Stomach (tissue), 9 donors: Measurements from ENCODE around the gene FXR2. TPM values are rescaled to one million over a fixed set of nuclear protein-coding genes. Genes with fewer than 3 reads are reported as not detected.
A peak's percentile ranks its signal among the peaks of the same experiment; 100 is the strongest.
"Not testable (repeated sequence)": the region's sequence is repeated elsewhere in the genome, so short reads cannot be mapped to it uniquely, and the experiment has no call there.

Experiments
- DNase-seq, 2 donors: peaks; one replicate each; pipeline versions ENCODE4 v3.0.0 to v3.0.0-alpha.2; 2013 to 2019
- H3K27ac ChIP-seq, 5 donors: fragments of 200-600 bp in 4 of 5; sonication (generic) in 4 of 5; one replicate each; pipeline ENCODE4 v1.5.1; 2013 to 2019; ENCODE audit warnings: mild to moderate bottlenecking in 1 of 5, moderate library complexity in 1 of 5
- H3K27me3 ChIP-seq, 3 donors: fragments of 200-600 bp; sonication (generic); one replicate each; pipeline ENCODE4 v1.5.1; 2017 to 2019; ENCODE audit warnings: mixed run types in 1 of 3
- H3K36me3 ChIP-seq, 4 donors: fragments of 200-600 bp; sonication (generic); 1 replicate in 3 of 4; 2 replicates in 1 of 4; pipeline ENCODE4 v1.5.1; 2016 to 2019
- H3K4me1 ChIP-seq, 4 donors: fragments of 200-600 bp; sonication (generic); one replicate each; pipeline ENCODE4 v1.5.1; 2016 to 2019
- H3K4me3 ChIP-seq, 4 donors: fragments of 200-600 bp; sonication (generic) in 3 of 4; one replicate each; pipeline ENCODE4 v1.5.1; 2016 to 2019; ENCODE audit warnings: mild to moderate bottlenecking in 1 of 4
- H3K9me3 ChIP-seq, 4 donors: fragments of 200-600 bp; sonication (generic); one replicate each; pipeline ENCODE4 v1.5.1; 2016 to 2019
- EP300 ChIP-seq: sonication (generic); formaldehyde crosslinking; IDR thresholded peaks from one replicate; pipeline ENCODE4 v1.6.1; 2017; ENCODE audit warnings: antibody characterized with exemption
- POLR2A ChIP-seq, 4 donors: fragments of 450-650 bp; IDR thresholded peaks; one replicate each; pipeline ENCODE4 v1.6.1; 2016; ENCODE audit warnings: antibody characterized with exemption in 4 of 4, control low read depth in 2 of 4, mild to moderate bottlenecking in 1 of 4, moderate library complexity in 1 of 4
- POLR2AphosphoS5 ChIP-seq, 3 donors: sonication (generic); formaldehyde crosslinking; IDR thresholded peaks; one replicate each; pipeline ENCODE4 v1.6.1; 2016; ENCODE audit warnings: antibody characterized with exemption in 3 of 3
- WGBS, 5 donors: extraction: QIAGEN DNeasy Blood & Tissue Kit in 3 of 5; methylation state at CpG; one replicate each; pipeline versions ENCODE4 v1.1.5 to v1.1.7; 2013 to 2018; 5-methylcytosine and 5-hydroxymethylcytosine counted together
- intact Hi-C: fragments of 100-400 bp; cut with DNase I; formaldehyde crosslinking; loops from one replicate; pipeline ENCODE4 v1.15.1; 2023; ENCODE audit warnings: low total_unique reads
- polyA plus RNA-seq, 3 donors: library from polyadenylated mRNA; stranded (reverse); fragments of 200-250 nt; gene quantifications; one replicate each; pipeline ENCODE4 v1.2.3, GENCODE V29; 2013
- total RNA-seq, 5 donors: library from RNA; depleted of rRNA; stranded (reverse); fragments of >200 nt; gene quantifications; one replicate each; pipeline versions ENCODE4 v1.1.0 to v1.2.3, GENCODE V29; 2014 to 2016
- TF ChIP-seq, protein P1 (sequence below), 7 experiments: fragments of 450-650 bp in 4 of 7; fragments of 200-600 bp in 3 of 7; sonication (generic) in 3 of 7; IDR thresholded peaks; one replicate each; pipeline ENCODE4 v1.5.1; 2016 to 2019; ENCODE audit warnings: antibody characterized with exemption in 7 of 7, control low read depth in 2 of 7, mild to moderate bottlenecking in 1 of 7
- donor health status: healthy with polysubstance abuse.
- donor health status: Bipolar disorder and iron deficiency.
- donor health status: healthy.

FXR2 gene
- total and polyA plus RNA-seq, 8 donors, result 11.0 to 33.3 (median 23.3) TPM

DNA sequence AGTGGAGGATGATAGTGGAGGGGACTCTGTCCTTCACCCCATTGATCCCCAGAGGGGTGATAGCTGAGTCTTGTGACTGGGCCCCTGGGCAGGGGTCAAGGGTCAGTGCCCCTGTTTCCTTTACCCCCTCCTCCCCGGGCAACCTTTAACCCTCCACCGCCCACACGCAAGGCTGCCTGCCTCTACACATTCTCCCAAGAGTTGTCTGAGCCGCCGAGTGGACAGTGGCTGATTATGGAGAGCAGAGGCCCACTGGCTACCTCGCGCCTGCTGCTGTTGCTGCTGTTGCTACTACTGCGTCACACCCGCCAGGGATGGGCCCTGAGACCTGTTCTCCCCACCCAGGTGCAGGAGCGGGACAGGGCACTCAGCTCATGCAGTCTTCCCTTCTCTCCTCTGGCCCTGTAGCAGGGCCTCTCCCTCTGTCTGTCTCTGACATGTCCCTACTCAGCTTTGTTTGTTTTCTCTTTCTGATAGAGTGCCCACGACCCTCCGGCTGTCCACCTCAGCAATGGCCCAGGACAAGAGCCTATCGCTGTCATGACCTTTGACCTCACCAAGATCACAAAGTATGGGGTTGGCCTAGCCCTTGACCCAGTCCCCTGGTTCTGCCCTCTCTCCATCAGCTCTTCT is 15.4 kb upstream of the FXR2 start, which contains the start of gene SHBG:
Gene SHBG, plus strand, starts transcription at position 197 of the 633 bp plus-strand sequence. Its CDS starts 38 bp downstream, at position 235.
- Histone ChIP-seq H3K27ac (no peak within 1 kb of the TSS), H3K36me3 (peaks cover 0 to 9% (median 9%) of the 10 kb centered on the region in 4 donors), H3K27me3 (no peaks in the 10 kb centered on the region), H3K4me1 (peaks cover 11 to 18% (median 15%) of the 10 kb centered on the region in 4 donors), H3K4me3 (no peak within 1 kb of the TSS), H3K9me3 (no peaks in the 10 kb centered on the region)
- TF ChIP-seq, protein P1, sequence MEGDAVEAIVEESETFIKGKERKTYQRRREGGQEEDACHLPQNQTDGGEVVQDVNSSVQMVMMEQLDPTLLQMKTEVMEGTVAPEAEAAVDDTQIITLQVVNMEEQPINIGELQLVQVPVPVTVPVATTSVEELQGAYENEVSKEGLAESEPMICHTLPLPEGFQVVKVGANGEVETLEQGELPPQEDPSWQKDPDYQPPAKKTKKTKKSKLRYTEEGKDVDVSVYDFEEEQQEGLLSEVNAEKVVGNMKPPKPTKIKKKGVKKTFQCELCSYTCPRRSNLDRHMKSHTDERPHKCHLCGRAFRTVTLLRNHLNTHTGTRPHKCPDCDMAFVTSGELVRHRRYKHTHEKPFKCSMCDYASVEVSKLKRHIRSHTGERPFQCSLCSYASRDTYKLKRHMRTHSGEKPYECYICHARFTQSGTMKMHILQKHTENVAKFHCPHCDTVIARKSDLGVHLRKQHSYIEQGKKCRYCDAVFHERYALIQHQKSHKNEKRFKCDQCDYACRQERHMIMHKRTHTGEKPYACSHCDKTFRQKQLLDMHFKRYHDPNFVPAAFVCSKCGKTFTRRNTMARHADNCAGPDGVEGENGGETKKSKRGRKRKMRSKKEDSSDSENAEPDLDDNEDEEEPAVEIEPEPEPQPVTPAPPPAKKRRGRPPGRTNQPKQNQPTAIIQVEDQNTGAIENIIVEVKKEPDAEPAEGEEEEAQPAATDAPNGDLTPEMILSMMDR (IDR thresholded peaks at IDR 0.05), result no peak
- TF ChIP-seq POLR2AphosphoS5 (IDR thresholded peaks at IDR 0.05), result no peak
- TF ChIP-seq EP300, result no peak
- TF ChIP-seq POLR2A (IDR thresholded peaks at IDR 0.05), result no peak
- intact Hi-C loops, result loop anchor here (10.0 kb wide), 1 partner anchor 55 kb away; the partner anchor contains the start of genes TP53 and WRAP53
- DNase-seq, result no peak
- WGBS, 5 donors, result 69 to 77% (median 74%) methylated on average over 9 to 13 of the region's 13 CpGs

DNA sequence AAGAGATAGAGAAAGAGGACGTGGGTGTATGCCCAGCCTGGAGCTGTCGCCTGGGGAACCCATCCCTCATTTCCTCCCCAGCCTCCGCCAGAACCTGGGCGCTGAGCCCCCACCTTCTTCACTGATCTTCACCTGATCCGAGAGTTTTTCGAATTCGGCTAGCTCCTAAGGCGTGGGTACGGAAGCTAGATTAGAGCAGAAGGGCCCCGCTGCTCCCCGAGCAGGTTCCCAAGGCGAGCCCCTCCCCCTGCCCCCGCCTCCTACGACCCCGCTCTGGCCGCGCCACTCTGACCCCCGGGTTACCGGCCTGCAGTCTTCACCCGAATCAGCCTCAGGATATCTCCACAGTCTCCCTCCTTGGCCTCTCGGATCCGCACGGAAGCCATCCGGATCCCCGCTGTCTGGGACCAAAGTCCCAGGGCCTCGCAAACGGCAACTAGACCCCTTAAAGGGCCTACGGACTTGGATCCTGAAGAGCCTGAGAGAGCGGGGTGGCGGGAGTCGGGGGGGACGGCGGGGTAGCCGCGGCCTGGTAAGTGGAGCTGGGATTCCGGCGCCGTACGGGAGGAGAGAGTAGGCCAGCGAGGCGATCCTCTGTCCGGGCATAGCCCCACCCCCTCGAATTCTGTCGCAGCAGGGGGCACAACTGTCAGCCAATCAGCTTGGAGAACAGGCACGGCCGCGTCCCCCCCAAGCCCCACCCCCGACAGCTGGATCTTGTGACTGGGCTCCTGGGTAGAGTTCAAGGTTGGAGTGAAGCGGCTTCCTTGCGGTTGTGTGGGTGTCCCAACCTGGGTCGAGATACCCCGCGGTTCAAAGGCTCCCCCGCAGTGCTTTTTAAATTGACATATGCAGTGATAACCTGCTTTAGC is 12.8 kb upstream of the FXR2 start, which contains the start of gene SAT2:
Gene SAT2, minus strand, starts transcription at position 572 of the 872 bp plus-strand sequence. Its CDS starts 186 bp downstream, at position 386.
- WGBS, 5 donors, result 0 to 1% (median 0%) methylated on average over 18 to 54 of the region's 54 CpGs
- peak; percentile 93 to 97 for DNase-seq
- Histone ChIP-seq H3K9me3 (no peaks in the 10 kb centered on the region), H3K4me3 (peak within 1 kb of the TSS; percentile 67 to 81 (median 74)), H3K27me3 (no peaks in the 10 kb centered on the region), H3K36me3 (peaks cover 0 to 9% (median 9%) of the 10 kb centered on the region in 4 donors), H3K4me1 (peaks cover 11 to 18% (median 15%) of the 10 kb centered on the region in 4 donors), H3K27ac (peak within 1 kb of the TSS; percentile 86 to 96 (median 93))
- peak in 1 of 4 donors; percentile 24 for TF ChIP-seq POLR2A (IDR thresholded peaks at IDR 0.05)
- no peak for TF ChIP-seq EP300
- peak; percentile 15 to 83 (median 75) for TF ChIP-seq POLR2AphosphoS5 (IDR thresholded peaks at IDR 0.05)
- TF ChIP-seq, protein P1 (IDR thresholded peaks at IDR 0.05), result no peak
- intact Hi-C loops, result no loop called here

DNA sequence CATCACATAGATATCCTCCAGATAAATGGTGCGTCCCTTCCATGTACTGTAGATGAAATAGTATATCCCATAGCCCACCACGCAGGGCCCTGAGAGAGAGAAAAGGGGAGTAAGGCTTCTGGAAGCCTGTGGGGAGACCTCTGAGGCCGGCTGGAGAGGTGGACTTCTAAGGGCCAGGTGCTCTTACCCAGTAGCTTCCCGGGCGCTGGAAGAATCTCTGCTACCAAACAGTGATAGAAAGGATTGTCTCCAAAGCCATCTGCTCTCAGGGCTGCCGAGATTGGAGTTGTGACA is 12.2 kb upstream of the FXR2 start:
- DNase-seq, result no peak
- TF ChIP-seq POLR2A (IDR thresholded peaks at IDR 0.05) (no peak), POLR2AphosphoS5 (IDR thresholded peaks at IDR 0.05) (no peak), EP300 (no peak)
- TF ChIP-seq, protein P1 (IDR thresholded peaks at IDR 0.05), result no peak
- Histone ChIP-seq H3K27me3 (no peaks in the 10 kb centered on the region), H3K4me1 (peaks cover 11 to 18% (median 15%) of the 10 kb centered on the region in 4 donors), H3K4me3 (peak overlapping the region; percentile 67 to 81 (median 74)), H3K27ac (peak overlapping the region in 4 of 5 donors; percentile 88 to 96 (median 93)), H3K9me3 (no peaks in the 10 kb centered on the region), H3K36me3 (peaks cover 0 to 9% (median 9%) of the 10 kb centered on the region in 4 donors)
- intact Hi-C loops, result no loop called here
- 9 to 23% (median 21%) methylated on average over 6 of the region's 6 CpGs for WGBS, 5 donors

DNA sequence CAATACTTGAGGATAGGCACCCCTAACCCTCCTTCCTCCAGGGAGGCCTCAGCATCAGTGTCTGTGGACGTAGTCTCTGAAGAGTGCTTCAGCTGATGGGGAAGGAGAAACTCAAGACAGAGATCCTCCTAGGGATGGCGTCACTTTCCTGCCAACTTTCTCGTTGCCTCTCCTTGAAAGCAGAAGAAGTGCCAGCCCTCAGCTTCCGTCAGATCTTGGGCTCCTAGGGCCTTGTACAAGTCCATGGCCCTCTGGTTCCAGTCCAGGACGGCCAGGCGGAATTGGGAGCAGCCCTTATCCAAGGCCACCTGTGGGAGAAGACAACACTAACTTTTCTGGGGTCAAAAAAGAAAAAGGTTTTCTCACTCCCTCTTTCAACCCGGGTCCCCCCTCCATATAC is 11.6 kb upstream of the FXR2 start:
- Histone ChIP-seq H3K4me1 (peaks cover 11 to 18% (median 15%) of the 10 kb centered on the region in 4 donors), H3K27ac (peak overlapping the region in 2 of 5 donors; percentile 93 to 96), H3K36me3 (peaks cover 0 to 9% (median 9%) of the 10 kb centered on the region in 4 donors), H3K4me3 (peak overlapping the region in 2 of 4 donors; percentile 69 to 80), H3K27me3 (no peaks in the 10 kb centered on the region), H3K9me3 (no peaks in the 10 kb centered on the region)
- 80 to 89% (median 85%) methylated on average over 7 of the region's 7 CpGs for WGBS, 5 donors
- no peak for DNase-seq
- TF ChIP-seq POLR2AphosphoS5 (IDR thresholded peaks at IDR 0.05), result no peak
- TF ChIP-seq, protein P1 (IDR thresholded peaks at IDR 0.05), result no peak
- no peak for TF ChIP-seq POLR2A (IDR thresholded peaks at IDR 0.05)
- no peak for TF ChIP-seq EP300
- intact Hi-C loops, result no loop called here

DNA sequence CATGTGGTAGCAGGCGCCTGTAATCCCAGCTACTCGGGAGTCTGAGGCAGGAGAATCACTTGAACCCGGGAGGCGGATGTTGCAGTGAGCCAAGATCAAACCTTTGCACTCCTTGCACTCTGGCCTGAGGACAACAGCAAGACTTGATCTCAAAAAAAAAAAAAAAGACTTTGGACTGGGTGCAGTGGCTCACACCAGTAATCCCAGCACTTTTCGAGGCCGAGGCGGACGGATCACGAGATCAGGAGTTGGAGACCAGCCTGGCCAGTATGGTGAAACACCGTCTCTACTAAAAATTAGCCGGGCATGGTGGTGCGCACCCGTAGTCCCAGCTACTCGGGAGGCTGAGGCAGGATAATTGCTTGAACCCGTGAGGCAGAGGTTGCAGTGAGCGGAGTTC is 11.1 kb upstream of the FXR2 start:
- H3K4me3 ChIP-seq, intact Hi-C loops, H3K27me3 ChIP-seq, H3K9me3 ChIP-seq, DNase-seq, H3K36me3 ChIP-seq, H3K27ac ChIP-seq: not testable (repeated sequence)
- 91 to 99% (median 98%) methylated on average over 16 of the region's 16 CpGs for WGBS, 5 donors
- H3K4me1 ChIP-seq, result peaks cover 11 to 18% (median 15%) of the 10 kb centered on the region in 4 donors
